Measurements from ENCODE around the gene TAP2. TPM values are rescaled to one million over a fixed set of nuclear protein-coding genes. Genes with fewer than 3 reads are reported as not detected.

TAP2 gene
- total RNA-seq, 1 experiment from 2014 or later, result 8.9 TPM

DNA sequence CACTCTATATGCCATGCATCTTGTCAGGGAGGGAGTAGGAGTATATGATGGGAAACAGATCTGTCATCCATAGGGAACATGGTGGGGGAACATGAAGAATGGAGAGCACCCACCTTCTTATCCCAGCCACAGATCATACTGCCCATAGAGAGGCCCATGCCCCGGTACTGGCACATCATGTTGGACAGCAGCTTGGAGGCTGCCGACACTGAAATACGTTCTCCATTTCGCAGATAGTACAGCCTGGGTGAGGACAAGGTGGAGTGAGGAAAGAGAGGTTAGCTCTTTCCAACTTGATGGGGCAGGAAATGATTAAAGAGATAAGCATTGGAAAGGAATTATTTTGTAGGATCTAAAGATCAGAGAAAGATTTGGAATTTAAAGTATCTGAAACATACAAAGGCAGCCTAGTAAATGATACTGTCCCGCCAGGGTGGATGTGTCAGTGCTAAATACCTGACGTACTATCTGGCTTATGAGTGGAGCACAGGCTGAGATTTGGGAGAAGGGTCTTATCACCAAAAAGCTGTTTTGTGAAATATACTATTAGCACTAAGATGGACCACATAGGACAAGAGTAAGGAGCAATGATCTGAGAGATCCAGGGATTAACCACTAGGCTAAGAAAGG is 3.6 kb upstream of the TAP2 start:
- in situ Hi-C loops (cut with HindIII; ENCODE audit: low pct_unique_long_range_greater_than_20kb, low sequenced_read_pairs), result no loop called here
- DNase-seq (ENCODE audit: low read depth), result no peak

DNA sequence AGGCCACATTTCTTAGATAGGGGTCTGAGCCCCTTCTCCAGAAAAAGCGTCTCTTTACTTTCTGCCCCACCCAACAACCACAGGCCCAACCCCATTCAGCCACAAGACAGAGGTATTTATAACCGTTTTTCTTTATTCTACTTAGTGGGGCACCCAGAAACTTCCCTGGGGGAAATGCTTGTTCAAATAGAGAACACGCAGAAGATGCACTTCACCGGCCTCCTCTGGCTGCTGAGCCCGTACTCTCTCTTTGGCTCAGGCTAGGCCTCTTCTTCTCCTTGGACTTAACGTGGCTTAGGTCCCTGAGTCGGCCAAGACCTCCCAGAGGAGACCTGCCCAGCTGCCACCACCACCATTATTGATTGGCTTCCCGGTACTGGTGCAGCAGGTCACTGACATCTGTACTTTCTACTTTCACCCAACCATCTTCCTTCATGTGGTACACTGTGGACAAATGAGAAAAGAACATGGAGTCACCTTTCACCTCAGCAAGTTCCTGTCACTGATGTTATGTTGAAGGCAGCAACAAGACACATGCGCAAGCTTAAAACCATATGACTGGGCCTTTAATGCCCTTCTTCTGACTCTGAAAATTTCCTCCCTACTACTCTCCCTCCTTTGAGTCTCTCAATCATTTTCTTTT is 2.2 kb upstream of the TAP2 start:
- no peak for DNase-seq (ENCODE audit: low read depth)
- in situ Hi-C loops (cut with HindIII; ENCODE audit: low pct_unique_long_range_greater_than_20kb, low sequenced_read_pairs), result no loop called here

DNA sequence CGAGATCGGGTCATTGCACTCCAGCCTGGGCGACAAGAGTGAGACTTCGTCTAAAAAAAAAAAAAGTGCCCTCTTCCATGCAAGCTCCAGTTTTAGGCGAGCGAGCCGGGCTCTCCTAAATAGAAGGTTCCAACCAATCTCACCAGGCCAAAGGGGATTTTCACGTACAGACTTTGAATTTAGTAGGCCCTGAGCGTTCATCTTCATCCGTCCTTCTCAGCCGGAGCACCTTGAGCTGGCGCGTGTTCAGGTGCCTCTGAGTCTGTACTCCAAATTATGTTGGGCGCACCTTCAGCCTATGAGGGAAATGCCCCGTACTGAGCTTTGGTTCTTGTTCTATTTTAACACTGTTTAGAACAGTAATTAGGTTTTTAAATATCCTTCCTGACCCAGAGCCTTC is 817 bp upstream of the TAP2 start:
- no peak for DNase-seq (ENCODE audit: low read depth)
- in situ Hi-C loops (cut with HindIII; ENCODE audit: low pct_unique_long_range_greater_than_20kb, low sequenced_read_pairs), result no loop called here

DNA sequence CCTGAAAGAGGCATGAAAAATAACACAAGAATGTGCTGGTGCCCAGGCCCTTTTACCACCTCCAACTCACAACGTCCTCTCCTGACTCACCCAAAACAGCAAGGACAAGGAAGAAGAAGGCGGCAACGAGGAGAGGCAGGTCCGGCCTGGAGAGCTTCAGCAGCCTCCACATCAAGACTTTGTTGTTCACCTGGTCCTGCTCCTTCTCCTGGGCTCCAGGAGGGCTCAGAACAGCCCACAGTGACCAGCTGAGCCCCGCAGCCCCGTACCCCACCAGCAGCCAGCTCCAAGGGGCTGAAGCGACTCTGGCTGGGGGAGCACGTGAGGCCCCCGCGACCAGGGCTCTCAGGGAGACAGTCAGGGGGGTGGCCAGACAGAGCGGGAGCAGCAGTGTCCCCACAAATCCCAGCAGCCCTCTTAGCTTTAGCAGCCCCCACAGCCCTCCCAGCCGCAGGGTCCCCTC is 857 bp downstream of the TAP2 start:
- in situ Hi-C loops (cut with HindIII; ENCODE audit: low pct_unique_long_range_greater_than_20kb, low sequenced_read_pairs), result no loop called here
- no peak for DNase-seq (ENCODE audit: low read depth)

DNA sequence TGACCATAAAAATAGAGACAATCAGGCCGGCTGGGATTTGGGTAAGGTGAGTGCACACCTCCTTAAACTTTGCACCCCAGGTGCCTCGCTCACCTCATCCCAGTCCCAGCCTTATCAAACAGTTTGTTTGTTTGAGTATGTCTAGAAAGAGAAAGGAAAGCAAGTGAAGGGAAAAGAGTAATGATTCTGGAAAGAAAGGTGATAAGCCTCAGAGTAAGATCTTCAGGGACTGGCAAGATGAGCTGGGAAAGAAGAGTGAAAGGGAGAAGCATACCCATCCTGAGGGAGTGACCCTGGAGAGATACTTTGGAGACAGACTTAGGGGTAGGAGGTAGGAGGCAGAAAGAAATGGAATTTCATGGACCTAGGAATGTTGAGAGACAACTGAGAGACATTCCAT is 1.7 kb downstream of the TAP2 start:
- DNase-seq (ENCODE audit: low read depth), result no peak
- in situ Hi-C loops (cut with HindIII; ENCODE audit: low pct_unique_long_range_greater_than_20kb, low sequenced_read_pairs), result no loop called here

DNA sequence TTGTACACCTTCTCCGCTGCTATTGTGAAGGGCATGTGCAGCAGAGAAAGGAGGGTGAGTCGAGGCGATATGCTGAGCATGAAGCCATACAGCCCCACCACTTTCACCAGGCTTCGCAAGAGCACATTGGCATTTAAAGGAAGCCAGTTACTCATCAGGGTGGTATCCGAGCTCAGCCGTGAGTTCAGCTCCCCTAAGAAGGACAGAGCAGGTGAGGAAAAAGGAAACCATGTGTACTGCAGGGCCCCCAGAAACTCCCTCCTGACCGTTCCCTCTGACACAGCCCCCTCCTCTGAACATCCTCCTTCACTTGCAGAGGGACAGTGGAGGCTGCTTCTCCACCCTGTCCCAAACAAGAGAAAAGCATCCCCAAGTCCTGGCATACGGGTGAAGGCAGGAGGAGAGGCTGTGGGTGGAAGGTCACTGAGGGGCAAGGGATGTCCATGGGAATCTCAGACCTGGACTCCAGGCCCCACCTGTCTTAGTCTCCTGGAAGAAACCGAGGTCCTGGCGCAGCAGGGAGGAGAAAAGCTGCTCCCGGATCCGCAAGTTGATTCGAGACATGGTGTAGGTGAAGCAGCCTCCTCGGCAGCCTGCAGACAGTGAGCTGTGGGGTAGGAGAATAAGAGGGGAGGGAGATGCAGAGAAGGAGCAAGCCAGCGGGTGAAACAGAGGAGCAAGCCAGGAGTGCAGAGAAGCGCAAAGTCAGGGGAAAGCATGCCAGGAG is 3.2 kb downstream of the TAP2 start:
- in situ Hi-C loops (cut with HindIII; ENCODE audit: low pct_unique_long_range_greater_than_20kb, low sequenced_read_pairs), result no loop called here
- DNase-seq (ENCODE audit: low read depth), result no peak

DNA sequence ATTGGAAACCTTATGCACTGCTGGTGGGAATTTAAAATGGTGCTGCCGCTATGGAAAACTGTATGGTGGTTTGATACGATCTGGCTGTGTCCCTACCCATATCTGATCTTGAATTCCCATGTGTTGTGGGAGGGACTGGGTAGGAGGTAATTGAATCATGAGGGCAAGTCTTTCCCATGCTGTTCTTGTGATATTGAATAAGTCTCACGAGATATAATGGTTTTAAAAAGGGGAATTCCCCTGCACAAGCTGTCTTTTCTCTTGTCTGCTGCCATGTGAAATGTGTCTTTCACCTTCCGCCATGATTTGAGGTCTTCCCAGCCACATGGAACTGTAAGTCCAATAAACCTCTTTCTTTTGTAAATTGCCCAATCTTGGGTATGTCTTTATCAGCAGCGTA is 4.9 kb downstream of the TAP2 start:
- in situ Hi-C loops (cut with HindIII; ENCODE audit: low pct_unique_long_range_greater_than_20kb, low sequenced_read_pairs), result no loop called here
- no peak for DNase-seq (ENCODE audit: low read depth)

DNA sequence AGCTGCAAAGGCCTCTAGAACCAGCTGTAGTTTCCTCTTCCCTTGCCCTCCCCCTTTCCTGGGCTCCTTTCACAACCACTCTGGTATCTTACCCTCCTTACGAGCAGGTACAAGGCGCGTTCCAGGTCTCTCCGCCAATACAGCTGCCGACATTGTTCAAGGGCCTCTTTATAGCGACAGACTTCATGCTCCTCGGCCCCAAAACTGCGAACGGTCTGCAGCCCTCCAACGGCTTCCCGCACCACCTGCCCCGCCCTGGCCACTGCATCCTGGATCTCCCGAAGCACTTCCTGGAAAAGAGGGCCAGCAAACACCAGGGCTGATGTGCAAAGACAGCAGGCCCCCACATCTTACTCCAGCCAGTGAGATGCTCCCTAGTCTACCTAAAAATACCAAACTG is 6.0 kb downstream of the TAP2 start:
- in situ Hi-C loops (cut with HindIII; ENCODE audit: low pct_unique_long_range_greater_than_20kb, low sequenced_read_pairs), result no loop called here
- no peak for DNase-seq (ENCODE audit: low read depth)

DNA sequence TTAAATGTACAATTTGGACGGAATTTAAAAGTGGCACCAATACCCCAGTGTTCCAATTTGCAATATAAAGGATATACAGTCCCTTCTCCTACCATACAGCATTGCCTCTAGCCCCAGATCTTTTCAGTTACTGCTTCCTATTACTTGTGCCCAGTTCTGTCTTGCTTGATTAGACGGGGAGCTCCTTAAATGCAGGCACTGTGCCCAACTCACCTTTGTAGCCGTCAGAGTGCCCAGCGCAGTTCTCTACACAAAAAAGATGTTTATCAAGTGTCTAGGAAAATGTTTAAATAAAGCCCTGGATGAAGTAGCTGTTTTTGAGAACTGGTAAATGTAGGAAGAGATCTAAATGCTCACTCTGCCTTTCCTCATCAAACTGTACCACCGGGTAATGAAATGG is 7.6 kb downstream of the TAP2 start:
- in situ Hi-C loops (cut with HindIII; ENCODE audit: low pct_unique_long_range_greater_than_20kb, low sequenced_read_pairs), result no loop called here

DNA sequence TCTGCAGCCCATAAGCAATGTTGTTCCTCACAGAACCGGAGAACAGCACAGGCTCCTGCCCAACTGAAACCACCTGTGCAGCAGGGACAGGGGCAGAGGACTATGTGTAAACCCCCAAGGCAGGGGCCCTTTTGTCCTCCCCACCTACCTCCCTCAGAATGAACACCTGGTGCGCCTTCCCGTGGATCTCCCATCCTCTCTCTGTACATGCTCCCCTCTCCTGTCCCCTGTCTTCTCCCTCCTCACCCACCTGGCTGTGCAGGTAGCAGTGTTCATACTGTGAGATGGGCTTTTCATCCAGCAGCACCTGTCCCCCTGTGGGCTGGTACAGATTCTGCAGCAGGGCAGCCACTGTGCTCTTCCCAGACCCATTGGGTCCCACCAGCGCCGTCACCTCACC is 8.5 kb downstream of the TAP2 start:
- in situ Hi-C loops (cut with HindIII; ENCODE audit: low pct_unique_long_range_greater_than_20kb, low sequenced_read_pairs), result no loop called here
- no peak for DNase-seq (ENCODE audit: low read depth)

More for the DNA sequence above, 7.6 kb downstream of the TAP2 start:
- no peak for DNase-seq (ENCODE audit: low read depth)

DNA sequence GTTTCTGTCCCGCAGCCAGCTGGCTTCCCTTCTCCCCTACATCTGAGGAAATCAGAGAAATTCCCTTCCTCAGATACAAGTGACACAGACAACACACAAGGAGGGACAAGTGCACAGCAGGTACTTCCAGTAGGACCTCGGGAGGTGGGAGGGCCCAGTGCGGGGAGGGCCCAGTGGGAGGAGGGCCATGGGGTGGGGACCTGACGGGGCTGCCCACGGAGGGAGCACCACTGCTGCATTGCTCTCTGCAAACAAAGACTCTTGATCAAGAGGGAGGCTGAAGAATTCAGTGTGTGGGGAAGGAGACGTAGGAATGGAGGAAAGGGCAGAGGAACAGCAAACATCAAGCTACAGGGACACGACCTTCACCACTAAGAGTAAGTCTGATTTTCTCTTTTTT is 9.0 kb downstream of the TAP2 start:
- DNase-seq (ENCODE audit: low read depth), result no peak
- in situ Hi-C loops (cut with HindIII; ENCODE audit: low pct_unique_long_range_greater_than_20kb, low sequenced_read_pairs), result no loop called here

DNA sequence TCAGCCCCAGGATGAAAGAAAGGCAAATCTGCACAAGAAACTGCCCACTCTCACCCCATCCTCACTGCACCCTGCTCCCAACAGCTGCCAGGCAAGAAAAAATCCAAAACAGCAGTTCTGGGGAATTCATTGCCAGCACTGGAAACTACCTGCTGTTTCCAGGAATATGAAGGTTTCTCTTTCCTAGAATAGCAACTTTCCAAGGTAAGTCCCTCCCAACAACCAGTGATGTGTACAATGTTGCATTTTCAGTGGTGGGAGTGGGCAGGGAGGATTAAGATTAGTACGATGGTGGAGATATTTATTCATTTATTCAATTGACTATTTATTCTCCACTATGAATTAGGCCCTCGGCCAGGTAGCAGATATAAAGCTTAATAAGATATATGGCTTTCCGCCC is 11.5 kb downstream of the TAP2 start:
- in situ Hi-C loops (cut with HindIII; ENCODE audit: low pct_unique_long_range_greater_than_20kb, low sequenced_read_pairs), result no loop called here
- no peak for DNase-seq (ENCODE audit: low read depth)

DNA sequence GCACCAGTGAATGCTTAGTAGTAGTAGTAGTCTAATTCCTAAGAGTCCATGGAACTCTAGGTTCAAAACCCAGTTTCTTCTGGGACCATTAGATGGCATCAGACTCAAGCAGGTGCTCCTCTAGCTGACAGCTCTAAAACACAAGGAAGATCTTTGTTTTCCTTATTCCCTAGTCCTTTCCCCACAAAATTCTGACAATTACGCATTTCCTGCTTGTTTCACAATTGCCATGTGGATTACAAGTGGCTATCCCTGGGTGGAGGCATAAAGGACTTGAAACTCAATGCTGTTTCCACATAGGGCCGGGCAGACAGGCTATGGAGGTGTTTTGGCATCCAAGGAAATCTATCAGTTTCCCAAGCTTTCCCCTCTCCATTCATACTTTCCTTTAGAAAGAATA is 12.6 kb downstream of the TAP2 start:
- in situ Hi-C loops (cut with HindIII; ENCODE audit: low pct_unique_long_range_greater_than_20kb, low sequenced_read_pairs), result no loop called here

DNA sequence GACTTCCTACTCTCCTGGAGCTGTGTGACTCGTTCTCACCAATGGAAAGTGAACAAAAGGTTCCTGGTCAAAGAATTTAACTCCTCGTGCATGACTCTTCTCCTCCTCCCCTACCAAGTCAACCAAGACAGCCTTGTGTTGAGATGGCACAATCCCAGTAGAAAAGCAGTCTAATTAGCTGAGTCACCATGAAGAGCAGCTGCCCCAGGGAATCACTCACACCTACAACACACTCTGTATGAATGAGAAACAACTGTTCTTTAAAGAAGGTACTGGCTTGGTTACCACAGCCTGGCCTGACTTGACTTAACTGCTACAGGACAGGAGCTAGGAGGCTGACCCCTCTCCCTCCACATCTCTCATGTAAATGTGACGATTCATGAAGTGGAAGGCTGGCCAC is 18.8 kb downstream of the TAP2 start:
- in situ Hi-C loops (cut with HindIII; ENCODE audit: low pct_unique_long_range_greater_than_20kb, low sequenced_read_pairs), result no loop called here
- DNase-seq (ENCODE audit: low read depth), result peak; percentile 93

More for the DNA sequence above, 12.6 kb downstream of the TAP2 start:
- DNase-seq (ENCODE audit: low read depth), result peak; percentile 17

DNA sequence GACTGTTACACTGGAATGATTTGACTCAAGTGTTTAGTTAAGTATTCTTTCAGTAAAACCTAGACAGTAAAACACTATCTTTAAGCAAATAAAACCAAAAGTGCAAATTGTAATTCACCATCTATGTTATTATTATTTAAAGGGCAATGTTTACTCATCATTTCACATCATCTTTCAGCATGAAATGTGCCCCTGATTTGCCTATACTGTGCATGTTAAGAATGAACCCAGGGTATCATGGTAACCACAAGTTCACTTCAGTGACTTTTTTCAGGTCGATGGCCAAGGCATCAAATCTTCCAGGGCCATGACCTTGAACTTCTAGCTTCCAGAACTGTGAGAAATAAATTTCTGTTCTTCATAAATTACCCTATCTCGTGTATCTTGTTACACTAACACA is 19.7 kb downstream of the TAP2 start:
- DNase-seq (ENCODE audit: low read depth), result no peak
- in situ Hi-C loops (cut with HindIII; ENCODE audit: low pct_unique_long_range_greater_than_20kb, low sequenced_read_pairs), result no loop called here

DNA sequence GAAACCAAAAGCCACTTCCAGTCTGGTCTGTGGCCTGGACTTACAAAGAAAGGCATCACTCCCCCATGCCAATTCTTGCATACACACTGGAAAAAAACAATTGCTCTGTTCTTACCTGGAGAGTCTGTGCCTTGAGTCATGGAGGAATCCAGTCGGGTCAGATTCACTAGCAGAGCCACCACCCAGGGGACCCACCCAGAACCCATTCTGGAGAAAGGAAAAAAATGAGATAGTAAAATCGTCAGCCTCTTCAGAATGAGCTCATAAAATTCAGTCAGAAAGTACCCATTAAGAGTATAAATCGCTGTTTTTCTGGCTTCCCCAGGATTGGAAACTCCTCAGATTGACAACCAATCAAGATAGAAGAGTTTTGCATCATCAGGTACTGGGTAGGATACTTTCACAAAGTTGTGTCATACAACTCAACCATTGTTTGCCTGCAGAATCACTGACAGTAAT is 21.8 kb downstream of the TAP2 start, which contains the start of gene HLA-DOB:
Gene HLA-DOB, minus strand, starts transcription at position 257 of the 459 bp plus-strand sequence. Its CDS starts 51 bp downstream, at position 206.
- in situ Hi-C loops (cut with HindIII; ENCODE audit: low pct_unique_long_range_greater_than_20kb, low sequenced_read_pairs), result no loop called here
- no peak for DNase-seq (ENCODE audit: low read depth)

DNA sequence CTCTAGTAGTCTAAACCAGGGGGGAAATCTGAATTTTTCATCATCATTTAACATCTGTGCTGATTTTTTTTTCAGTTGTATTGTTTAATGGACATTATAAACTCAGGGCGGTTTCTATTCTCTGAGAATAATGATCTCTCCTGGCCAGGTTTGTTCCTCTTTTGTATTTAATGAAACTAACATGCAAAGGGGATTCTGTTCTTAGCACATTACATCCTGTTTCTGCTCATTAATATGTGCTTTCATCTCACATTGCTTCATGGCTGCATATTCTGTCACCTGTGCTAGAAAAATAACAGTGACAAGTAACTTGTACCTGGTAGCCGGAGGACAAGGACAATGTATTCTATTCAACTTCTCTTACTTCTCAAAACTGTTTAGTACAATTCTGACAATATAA is 22.5 kb downstream of the TAP2 start:
- no peak for DNase-seq (ENCODE audit: low read depth)
- in situ Hi-C loops (cut with HindIII; ENCODE audit: low pct_unique_long_range_greater_than_20kb, low sequenced_read_pairs), result no loop called here

DNA sequence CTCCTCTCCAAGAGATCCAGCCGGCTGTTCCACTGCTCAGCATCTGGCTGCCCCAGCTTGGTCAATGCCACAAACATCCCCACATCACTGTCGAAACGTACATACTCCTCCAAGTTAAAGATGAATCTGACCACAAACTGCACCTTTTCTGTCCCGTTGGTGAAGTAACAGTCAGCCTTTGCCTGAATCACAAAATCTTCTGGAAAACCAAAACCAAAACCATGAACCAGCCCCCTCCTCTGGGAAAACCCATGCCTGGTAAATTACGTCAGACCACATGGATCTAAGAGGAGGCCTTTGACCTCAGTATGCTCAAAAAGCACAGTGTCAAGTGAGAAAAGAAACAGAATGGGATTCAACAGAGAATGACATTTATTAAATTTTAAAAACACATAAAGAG is 23.4 kb downstream of the TAP2 start:
- in situ Hi-C loops (cut with HindIII; ENCODE audit: low pct_unique_long_range_greater_than_20kb, low sequenced_read_pairs), result no loop called here
- no peak for DNase-seq (ENCODE audit: low read depth)

DNA sequence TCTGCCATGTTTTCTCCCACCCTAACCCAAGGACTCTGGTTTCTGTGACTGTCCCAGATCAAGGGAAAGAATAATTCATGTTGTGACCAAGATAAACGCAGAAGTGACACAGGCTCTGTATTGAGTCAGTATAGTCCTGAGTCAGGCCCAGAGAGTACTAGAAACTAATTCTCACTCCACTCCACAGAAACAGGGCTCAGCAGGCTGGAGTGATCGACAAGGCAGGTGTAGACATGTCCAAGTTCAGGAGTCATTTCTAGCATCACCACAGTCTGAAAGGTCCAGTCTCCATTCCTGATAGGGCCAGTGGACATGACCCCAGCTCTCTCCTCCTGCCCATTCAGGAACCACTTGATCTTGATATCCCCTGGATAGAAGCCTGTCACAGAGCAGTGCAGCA is 24.4 kb downstream of the TAP2 start:
- no peak for DNase-seq (ENCODE audit: low read depth)
- in situ Hi-C loops (cut with HindIII; ENCODE audit: low pct_unique_long_range_greater_than_20kb, low sequenced_read_pairs), result no loop called here

Data from Caki2 (cell line).